Activated T-cell treated with anti-CD3 and anti-CD28 coated beads for 24 hours (primary cell): ENCODE measurements around the gene RAB31.

Experiments used
- DNase-seq: peaks from one replicate; pipeline ENCODE4 v3.0.0-alpha.2; 2020; ENCODE audit warnings: low read depth

Gene RAB31

DNA sequence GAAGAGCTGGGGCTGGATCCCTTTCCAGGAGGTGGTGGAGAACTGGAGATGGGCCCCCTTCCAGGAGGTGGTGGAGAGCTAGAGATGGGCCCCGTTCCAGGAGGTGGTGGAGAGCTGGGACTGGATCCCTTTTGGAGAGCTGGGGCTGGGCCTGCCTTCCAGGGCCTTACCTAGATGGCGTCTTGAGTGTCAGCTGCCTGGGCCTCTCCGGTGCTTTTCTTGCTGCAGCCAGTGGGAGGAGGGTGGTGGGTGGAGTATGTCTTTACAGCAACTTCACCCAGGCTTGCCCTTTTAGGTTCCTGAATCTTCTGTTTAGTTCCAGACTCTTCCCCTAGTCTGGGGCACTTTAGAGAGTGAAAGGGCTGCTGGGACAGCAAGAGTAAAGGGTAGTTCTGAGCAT, 158.5 kb downstream of the RAB31 start:
- no peak for DNase-seq

DNA sequence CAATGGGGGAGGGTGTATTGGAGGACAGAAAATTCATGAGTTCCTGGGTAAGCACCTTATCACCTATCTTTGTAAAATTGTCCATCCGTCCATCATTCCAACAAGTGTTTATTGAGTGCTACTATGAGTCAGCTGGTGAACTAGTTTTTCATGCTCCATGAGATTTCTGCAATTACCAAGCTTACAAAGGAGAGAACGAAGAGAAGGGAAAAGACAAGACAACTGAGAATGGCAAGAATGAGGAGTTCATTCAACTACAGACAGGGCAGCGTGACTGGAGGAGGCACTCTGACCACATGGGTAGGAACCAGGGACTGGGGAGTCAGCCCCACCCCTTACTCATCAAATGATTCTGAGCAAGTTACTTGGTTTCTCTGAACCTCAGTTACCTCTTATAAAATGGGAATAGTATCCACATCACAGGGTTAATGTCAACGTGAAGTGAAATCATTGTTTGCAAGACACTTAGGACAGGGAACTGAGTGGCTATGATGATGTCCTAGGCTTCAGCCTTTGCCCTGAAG, 159.0 kb downstream of the RAB31 start:
- DNase-seq, result no peak

DNA sequence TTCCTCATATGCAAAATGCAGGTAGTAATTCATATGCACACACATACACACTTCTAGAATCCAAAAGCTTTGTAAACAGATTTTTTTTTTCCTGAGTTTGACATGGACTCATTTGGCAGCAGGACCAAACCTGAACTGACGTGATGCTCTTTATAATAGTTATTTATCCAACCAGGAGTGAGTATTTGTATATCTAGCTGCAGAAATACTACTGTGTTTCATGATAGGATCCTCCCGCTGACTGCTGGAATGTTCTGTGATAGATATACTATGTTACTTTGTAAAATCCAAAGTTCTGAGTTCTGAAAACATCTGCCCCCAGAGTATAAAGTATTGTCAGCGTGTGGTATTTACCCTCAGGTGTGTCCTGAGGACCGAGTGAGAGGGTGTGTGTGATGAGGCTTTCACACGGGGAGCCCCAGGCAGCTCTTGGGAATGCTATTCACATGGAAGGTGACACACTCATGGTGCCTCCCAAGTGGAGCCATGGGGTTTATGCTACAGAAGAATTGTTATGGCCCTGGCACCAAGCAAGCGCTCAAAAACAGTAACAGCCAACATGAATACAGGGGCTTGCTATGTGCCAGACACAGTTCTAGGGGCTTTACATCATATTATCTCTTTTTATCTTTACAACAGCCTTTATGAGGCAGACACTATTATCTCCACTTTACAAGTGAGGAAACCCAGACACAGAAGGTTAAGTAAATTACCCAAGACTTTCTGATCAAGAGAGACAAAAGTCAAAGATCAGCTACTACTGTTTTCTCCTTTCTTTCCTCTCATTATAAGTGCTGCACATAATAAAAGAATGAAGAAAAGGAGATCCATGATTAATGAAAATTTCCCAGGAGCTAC, 161.0 kb downstream of the RAB31 start:
- DNase-seq, result no peak

DNA sequence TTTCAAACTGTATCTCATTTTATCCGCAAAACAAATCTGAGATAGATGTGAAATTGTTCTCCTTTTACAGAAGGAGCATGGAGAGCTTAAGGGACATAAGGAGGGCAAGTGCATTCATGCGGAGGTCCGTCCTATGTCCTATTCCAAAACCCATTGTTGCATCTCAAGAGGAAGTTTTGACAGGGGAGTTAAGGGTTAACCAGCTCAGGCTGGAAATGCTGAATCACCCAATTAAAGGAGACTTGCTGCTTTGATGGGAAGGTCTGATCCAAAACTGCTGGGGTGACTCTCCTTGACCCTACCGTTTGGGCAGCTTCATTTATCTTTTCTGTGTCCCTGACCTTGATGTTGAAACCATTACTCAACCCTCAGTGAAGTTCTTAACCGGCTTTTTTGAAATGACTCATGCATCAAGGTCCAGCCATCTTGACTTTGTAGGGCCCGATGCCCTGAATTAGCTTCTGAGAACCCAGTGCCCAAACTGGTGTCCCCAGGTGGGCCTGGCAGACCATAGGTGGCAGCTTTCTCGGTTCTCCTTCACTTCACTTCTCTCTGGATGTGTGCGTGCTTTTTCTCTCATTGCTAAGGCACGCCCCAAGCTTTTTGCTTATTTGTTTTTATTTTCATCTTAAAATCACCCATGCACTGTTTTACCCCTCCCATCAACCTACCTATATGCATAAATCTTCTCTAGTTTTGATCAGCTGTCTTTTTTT, 161.8 kb downstream of the RAB31 start:
- no peak for DNase-seq

DNA sequence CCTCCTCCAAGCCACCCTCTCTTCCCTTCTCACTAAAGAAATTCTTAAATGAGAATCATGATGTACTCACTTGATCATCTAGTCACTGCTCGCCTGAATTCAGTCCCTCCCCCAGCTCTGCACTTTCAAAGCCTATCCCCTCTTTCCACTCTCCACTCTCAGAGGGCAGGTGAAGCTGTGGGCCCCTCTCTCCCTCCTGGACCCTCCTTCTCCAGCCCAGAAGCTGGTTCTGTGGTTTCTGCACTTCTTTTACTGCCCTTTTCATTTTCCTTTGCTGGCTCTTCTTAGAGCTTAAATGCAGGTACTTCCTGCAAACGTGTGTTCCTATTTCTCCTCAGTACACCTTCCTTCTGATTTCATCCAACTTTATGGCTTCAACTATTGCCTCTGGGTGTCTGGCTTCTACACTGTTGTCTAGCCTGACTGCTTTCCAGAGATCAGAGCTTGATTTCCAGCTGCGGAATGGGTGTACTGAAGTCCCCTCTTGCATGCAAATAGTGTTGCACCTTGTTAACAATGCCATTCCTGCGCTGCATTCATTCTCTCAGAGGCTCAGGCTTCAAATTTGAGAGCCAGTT, 162.4 kb downstream of the RAB31 start:
- DNase-seq, result no peak

DNA sequence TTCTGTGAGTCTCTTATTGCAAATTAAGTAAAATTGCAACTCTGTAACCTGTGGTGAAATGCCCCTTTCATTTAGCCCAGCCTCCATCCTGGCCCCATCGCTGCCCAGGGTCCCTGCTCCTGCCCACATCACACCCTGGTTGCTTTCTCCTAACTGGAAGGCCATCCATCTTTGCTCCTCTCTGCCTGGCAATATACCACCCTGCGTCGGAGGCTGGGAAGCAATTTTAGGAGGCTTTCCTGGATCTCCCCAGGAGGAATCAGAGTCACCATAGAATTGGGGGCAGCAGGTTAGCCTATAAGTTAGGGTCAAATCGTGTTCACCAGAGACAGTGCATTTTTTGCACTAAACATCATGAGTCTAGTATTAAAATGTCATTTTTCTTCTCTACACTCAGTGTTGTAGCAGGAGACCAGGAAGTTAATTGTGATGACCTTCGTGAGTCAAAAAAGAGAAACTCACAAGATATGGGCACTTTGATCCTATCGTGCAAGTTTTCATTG, 163.2 kb downstream of the RAB31 start:
- no peak for DNase-seq

DNA sequence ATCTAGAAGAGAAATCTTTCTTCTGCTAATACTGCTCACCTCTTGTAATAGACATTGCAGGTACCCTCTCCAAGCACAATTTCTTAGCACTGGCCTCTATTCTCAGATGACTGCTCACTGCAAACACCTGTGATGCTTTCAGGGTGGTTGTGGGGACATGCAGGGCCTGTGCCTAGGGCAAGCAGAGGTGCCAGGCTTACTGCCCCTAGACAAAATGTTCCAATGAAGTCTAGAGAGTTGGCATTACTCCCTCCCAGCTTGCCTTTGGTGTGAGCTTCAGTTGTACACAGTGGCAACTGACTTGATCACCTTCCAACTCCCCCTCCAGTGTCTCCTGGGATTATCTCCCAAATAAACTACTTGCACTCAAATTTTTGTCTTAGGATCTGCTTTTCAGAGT, 164.7 kb downstream of the RAB31 start:
- no peak for DNase-seq

DNA sequence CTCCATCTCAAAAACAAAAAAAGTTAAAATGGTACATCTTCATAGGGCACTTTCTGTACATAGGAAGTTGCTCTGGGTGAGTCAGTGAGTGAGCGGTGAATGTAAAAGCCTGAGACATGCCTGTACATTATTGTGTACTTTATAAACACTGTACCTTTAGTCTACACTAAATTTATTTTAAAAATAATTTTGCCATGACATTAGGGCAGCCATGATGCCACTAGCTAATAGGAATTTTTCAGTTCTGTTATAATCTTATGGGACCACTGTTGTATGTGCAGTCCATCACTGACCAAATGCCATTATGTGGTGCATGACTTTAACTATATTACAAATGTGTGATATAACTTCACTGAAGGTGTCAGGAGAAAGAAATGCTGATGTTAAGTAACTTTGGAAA, 166.6 kb downstream of the RAB31 start:
- no peak for DNase-seq

DNA sequence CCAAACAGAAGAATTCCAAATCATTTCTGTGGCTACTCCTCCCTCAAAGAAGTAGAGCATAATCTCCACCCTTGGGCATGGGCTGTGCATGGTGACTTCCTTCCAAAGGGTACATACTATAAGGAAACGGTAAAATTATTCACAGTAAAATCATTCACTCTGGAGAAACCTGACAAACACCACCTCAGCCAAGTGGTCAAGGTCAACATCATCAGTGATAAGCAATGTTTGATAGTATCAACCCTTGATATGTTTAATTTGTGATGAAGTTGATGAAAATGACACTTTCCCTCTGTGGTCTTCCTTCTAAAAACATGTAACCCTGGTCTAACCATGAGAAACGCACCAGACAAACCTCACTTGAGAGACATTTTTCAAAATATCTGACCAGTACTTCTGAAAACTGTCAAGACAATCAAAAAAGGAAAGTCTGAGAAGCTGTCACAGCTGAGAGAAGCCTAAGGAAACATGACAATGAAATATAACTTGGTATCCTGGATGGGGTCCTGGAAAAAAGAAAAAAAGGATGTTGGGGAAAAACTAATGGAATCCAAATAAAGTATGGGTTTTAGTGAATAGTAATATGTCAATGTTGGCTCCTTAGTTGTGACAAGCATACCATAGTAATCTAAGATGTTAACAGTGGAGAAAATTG, 168.2 kb downstream of the RAB31 start:
- DNase-seq, result no peak

DNA sequence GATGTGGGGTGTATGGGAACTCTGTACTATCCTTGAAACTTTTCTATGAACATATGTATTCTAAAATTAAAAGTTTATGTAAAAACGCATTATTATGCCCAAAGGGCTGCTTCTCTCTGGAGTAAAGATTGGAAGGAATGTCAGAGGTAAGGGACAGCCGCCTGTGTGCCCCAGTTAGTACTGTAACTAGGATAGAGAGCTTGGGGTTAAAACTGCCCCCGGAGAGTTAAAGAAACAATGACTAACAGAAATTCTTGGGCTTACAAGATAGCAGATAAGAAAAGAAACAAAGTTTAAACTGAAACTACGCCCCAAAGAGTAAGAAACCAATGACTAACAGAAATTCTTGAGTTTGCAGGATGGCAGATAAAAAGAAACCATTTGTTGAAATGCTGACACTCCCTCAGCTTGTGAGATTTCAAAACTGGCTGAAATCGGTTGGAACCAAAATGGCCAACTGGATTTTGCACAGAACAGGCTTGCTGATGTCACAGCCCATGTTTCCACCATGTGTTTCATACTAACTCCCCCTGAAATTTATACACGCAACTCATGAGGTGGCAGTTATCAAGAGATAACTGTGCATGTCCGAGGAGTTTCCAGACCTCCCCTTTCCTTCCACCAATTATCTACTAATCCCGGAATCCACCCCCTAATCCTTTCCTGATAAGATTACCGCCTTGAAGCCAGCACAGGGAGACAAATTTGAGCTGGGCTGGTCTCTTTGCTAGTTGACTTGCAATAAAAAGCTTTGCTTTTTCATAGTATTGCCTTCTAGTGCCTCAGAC, 169.0 kb downstream of the RAB31 start:
- no peak for DNase-seq

DNA sequence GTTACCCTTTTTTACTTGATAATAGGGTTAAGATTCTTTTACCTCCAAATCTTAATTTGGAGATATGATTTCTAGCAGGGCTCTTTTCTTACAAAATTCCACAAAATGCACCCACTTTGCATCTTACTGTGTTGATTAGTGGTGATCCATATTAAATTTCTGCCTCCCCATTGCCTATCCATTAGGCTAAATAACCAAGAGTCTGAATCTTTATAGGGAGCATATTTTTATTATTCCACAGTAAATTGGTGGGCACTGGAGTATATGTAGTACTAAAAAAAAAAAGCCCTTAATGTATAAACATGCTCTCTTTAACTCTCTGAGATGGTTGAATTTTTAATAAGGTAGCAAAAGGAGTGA, 169.5 kb downstream of the RAB31 start:
- DNase-seq, result no peak

DNA sequence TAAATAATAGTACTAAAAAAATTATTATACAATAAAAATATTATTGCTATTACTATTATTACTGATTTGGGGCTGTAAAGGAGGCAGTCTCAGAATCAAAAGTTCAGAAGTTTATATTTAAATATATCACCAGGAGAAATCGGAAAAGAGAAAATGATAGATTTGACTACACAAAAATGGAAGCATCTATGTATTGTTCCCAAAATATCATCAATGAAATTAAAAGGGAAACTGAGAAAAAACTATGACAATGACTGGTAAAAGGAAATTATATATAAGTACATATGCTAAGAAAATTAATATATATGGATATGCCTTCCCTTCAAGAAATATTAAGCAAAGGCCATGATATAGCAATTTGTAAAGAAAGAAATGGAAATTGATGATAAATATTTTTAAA, 170.0 kb downstream of the RAB31 start:
- no peak for DNase-seq

DNA sequence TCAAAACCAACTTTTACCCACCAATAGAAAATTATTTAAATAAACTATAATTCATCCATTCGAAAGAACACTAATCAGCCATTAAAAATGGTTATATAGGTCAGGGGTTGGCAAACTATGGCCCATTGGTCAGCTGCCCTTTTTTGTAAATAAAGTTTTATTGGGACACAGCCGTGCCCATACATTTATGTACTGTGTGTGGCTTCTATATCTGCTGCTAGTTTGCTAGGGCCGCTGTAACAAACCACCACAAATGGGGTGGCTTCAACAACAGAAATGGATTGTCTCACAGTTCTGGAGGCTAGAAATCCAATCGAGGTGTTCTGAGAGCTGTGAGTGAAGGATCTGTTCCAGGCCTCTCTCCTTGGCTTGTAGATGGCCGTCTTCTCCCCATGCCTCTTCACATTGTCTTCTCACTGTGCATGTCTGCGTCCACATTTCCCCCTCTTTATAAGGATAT, 170.7 kb downstream of the RAB31 start:
- DNase-seq, result no peak

DNA sequence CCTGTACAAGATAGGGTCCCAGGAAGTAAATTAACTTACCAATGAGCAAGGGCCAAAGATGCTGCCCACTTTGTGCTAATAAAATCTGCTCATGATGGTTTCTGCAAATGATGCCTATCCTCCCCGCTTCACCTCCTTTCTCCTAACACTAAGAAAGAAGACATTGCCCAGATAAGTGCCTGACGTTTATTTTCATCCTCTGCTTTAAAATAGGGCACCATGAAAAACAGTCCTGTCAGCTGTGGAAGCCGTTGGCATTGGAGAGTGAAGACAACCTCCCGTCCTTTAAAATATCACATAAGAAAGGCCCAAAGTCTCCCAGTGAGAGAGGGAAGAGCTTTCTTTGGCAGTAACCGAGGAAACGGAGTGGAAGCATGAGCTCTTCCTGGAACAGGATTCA, 176.0 kb downstream of the RAB31 start:
- DNase-seq, result no peak

DNA sequence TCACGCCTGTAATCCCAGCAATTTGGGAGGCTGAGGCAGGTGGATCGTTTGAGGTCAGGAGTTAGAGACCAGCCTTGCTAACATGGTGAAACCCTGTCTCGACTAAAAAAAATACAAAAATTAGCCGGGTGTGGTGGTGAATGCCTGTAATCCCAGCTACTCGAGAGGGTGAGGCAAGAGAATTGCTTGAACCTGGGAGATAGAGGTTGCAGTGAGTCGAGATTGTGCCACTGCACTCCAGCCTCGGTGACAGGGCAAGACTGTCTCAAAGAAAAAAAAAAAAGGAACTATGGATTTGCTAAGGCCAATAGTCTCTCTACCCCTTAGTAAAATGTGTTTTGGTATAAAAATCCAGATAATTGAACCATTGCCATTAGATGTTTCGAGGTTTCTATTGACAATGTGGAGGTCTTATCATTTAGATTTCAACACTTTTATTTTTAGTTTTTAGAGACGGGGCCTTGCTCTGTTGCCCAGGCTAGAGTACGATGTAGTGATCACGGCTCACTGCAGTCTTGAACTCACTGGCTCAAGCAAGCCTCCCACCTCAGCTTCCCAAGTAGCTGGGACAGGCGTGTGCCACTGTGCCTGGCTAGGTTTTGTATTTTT, 176.5 kb downstream of the RAB31 start:
- no peak for DNase-seq

DNA sequence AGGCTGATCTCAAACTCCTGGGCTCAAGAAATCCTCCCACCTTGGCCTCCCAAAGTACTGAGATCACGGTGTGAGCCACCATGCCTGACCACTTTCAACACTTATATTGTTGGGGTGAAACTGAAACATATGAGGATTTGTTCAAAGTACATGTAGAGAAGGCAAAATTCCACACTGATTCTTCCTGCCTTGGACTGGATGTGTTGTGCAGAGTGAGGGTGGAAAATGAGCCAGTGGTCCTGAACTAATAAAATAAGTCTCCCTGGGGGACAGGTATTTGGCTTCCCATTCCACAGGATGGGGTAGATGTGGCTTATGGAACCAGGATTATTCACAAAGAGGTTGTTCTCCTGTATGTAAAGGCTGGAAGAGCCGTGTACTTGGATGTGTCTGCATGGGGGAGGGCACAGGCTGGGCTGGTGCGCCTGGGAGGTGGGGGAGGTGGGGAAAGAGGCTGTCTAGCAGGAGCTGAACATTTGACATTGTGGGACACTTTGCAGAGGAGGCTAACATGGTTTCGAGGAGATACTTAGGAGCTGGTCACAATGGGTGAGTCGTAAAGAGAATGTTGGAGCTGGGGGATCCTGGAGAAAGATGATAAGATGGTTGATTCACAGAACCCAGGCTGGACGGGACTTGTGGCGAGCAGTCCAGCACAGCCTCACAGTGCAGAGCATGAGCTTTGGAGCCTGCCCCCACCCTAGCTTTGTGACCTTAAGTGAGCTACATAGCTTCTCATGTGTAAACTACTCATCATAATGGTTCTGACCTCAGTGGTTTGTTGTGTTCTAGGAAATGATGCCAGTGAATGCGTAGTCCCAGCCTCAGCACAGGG, 177.3 kb downstream of the RAB31 start, which contains the start of gene TXNDC2:
TXNDC2 (plus strand) TSS at position 804 of the 835 bp plus-strand sequence. CDS start 708 bp downstream, outside the sequence.
- no peak for DNase-seq

DNA sequence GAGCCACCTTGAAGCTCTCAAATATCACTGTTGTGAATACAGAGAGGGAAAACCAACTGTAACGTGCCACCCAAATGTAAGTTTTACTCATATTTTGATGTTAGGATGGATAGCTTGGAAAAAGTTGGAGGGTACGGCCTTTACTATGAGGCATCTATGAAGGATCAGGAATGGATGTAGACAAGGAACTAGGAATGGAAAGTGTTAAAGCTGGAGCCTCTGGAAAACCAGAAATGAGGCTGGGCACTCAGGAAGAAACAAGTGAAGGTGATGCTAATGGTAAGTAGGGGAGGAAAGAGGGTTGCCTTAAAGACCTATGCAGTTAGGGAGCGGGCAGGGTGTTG, 177.9 kb downstream of the RAB31 start:
- no peak for DNase-seq

DNA sequence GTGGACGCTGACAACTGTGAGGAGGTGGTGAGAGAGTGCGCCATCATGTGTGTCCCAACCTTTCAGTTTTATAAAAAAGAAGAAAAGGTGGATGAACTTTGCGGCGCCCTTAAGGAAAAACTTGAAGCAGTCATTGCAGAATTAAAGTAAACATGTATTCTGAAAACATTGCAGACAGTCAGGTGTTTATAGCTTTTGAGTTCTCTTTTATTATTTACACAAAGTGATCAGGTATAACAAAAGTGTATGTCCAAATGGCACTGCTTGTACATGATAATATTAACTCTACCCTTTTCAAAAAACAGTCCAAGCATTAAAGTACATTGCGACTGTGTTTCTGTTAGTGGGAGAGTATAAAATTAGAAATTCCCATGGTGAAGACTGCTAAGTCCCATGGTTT, 179.9 kb downstream of the RAB31 start:
- no peak for DNase-seq

DNA sequence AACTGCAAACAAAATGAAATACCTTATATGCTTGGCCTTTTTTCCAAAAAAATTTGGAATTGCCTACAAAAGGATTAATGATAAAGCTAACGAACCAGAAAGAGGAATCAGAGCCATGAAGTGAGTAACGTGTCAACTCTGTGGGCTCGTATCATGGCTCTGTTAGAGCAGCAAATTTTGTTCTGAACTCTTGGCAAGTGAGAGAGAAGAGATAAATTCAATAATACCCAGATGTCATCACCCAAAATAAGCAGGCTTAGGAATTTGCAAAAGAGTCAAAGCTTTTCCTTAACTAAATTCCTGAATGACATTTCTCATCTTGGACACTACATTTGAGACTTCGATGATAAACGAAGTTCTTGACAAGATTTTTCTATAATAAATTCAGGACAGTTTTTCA, 182.1 kb downstream of the RAB31 start:
- no peak for DNase-seq

DNA sequence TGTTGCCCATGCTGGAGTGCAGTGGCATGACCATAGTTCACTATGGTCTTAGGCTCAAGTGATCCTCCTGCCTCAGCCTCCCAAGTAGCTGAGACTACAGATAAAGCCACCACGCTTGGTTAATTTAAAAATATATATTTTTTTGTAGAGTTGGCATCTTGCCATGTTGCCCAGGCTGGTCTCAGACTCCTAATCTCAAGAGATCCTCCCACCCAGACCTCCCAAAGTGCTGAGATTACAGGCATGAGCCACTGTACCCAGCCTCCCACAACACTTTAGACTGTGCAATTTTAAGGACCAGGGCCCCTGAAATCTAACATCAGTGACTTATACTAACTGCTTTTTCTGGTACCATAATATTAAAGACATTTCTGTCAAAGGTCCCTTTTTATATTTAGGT, 182.9 kb downstream of the RAB31 start:
- no peak for DNase-seq
